Thoracic aorta (tissue), 2 donors: Measurements from ENCODE around the gene GPR162. TPM values are rescaled to one million over a fixed set of nuclear protein-coding genes. Genes with fewer than 3 reads are reported as not detected.

Experiments used
- ATAC-seq: fragments of 150-250 bp; one replicate; pipeline ENCODE4 v1.8.0; 2017; ENCODE audit warnings: low read depth; ENCODE audit not compliant: insufficient number of reproducible peaks, low FRiP score
- DNase-seq: peaks from one replicate; pipeline ENCODE4 v3.0.0-alpha.2; 2020; ENCODE audit warnings: low spot score
- H3K27ac ChIP-seq, 2 donors: fragments of 200-600 bp; sonication (generic); 1 replicate in 1 of 2; 2 replicates in 1 of 2; pipeline ENCODE4 v1.5.1; 2016; ENCODE audit warnings: mild to moderate bottlenecking in 2 of 2, moderate library complexity in 2 of 2
- H3K27me3 ChIP-seq: fragments of 200-600 bp; sonication (generic); replicated peaks from 2 replicates; pipeline ENCODE4 v1.6.0; 2016; ENCODE audit warnings: mild to moderate bottlenecking; ENCODE audit not compliant: insufficient read depth
- H3K36me3 ChIP-seq: fragments of 200-600 bp; sonication (generic); one replicate; pipeline ENCODE4 v1.5.1; 2016
- H3K4me1 ChIP-seq, 2 donors: fragments of 200-600 bp; sonication (generic); 1 replicate in 1 of 2; 2 replicates in 1 of 2; pipeline versions ENCODE4 v1.5.1 to v1.6.0; 2016; ENCODE audit warnings: low read depth in 2 of 2, mild to moderate bottlenecking in 1 of 2; ENCODE audit not compliant: control insufficient read depth in 1 of 2
- H3K4me3 ChIP-seq: fragments of 200-600 bp; sonication (generic); 2 replicates; pipeline ENCODE4 v1.5.1; 2016; ENCODE audit warnings: mild to moderate bottlenecking
- H3K9me3 ChIP-seq: fragments of 200-600 bp; sonication (generic); 2 replicates; pipeline ENCODE4 v1.5.1; 2016
- total RNA-seq, 2 donors: library from RNA; depleted of rRNA; stranded (reverse); fragments of >200 nt; gene quantifications; one replicate each; pipeline versions ENCODE4 v1.1.0 to v1.2.3, GENCODE V29; 2016
- TF ChIP-seq, protein P1 (sequence below): fragments of 200-600 bp; sonication (generic); IDR thresholded peaks from one replicate; pipeline ENCODE4 v1.5.1; 2019; ENCODE audit warnings: antibody characterized with exemption

GPR162 gene
- total RNA-seq, 2 donors from 2014 or later, result 1.1 to 3.1 TPM

GRCh38 chr12:6830999-6831398, 9.4 kb downstream of the GPR162 start:
- Histone ChIP-seq H3K4me3 (no peak overlapping the region), H3K27ac (no peak overlapping the region), H3K36me3 (peaks cover 15% of the 10 kb centered on the region), H3K27me3 (no peaks in the 10 kb centered on the region), H3K9me3 (no peaks in the 10 kb centered on the region), H3K4me1 (peaks cover 7 to 29% of the 10 kb centered on the region in 2 donors)
- TF ChIP-seq, protein P1, sequence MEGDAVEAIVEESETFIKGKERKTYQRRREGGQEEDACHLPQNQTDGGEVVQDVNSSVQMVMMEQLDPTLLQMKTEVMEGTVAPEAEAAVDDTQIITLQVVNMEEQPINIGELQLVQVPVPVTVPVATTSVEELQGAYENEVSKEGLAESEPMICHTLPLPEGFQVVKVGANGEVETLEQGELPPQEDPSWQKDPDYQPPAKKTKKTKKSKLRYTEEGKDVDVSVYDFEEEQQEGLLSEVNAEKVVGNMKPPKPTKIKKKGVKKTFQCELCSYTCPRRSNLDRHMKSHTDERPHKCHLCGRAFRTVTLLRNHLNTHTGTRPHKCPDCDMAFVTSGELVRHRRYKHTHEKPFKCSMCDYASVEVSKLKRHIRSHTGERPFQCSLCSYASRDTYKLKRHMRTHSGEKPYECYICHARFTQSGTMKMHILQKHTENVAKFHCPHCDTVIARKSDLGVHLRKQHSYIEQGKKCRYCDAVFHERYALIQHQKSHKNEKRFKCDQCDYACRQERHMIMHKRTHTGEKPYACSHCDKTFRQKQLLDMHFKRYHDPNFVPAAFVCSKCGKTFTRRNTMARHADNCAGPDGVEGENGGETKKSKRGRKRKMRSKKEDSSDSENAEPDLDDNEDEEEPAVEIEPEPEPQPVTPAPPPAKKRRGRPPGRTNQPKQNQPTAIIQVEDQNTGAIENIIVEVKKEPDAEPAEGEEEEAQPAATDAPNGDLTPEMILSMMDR, result no peak
- no peak for ATAC-seq
- no peak for DNase-seq

GRCh38 chr12:6831450-6831995, 9.9 kb downstream of the GPR162 start:
- TF ChIP-seq, protein P1, result no peak
- ATAC-seq, result no peak
- Histone ChIP-seq H3K4me3 (no peak overlapping the region), H3K36me3 (peaks cover 16% of the 10 kb centered on the region), H3K27me3 (no peaks in the 10 kb centered on the region), H3K4me1 (peaks cover 7 to 29% of the 10 kb centered on the region in 2 donors), H3K27ac (no peak overlapping the region), H3K9me3 (no peaks in the 10 kb centered on the region)
- no peak for DNase-seq

DNA sequence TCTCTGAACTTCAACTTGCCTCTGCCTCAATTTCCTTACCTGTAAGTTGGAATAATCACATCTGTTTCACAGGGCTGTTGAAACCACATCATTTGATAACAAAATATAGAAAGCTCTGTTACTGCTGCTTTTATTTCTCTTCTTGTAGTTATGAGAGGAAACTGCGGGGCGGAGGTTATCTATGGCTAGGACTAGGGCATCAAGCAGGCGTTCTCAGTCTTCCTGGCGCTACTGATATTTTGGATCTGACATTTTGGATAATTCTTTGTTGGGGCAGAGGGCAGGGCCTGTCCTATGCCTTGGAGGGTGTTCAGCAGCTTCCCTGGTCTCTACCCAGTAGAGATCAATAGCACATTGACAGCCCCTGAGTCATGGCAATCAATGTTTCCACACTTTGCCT, 10.5 kb downstream of the GPR162 start:
- Histone ChIP-seq H3K4me1 (peaks cover 5 to 23% of the 10 kb centered on the region in 2 donors), H3K36me3 (peaks cover 22% of the 10 kb centered on the region), H3K9me3 (no peaks in the 10 kb centered on the region), H3K27me3 (no peaks in the 10 kb centered on the region), H3K4me3 (no peak overlapping the region), H3K27ac (no peak overlapping the region)
- TF ChIP-seq, protein P1, result no peak
- no peak for DNase-seq
- ATAC-seq, result no peak

DNA sequence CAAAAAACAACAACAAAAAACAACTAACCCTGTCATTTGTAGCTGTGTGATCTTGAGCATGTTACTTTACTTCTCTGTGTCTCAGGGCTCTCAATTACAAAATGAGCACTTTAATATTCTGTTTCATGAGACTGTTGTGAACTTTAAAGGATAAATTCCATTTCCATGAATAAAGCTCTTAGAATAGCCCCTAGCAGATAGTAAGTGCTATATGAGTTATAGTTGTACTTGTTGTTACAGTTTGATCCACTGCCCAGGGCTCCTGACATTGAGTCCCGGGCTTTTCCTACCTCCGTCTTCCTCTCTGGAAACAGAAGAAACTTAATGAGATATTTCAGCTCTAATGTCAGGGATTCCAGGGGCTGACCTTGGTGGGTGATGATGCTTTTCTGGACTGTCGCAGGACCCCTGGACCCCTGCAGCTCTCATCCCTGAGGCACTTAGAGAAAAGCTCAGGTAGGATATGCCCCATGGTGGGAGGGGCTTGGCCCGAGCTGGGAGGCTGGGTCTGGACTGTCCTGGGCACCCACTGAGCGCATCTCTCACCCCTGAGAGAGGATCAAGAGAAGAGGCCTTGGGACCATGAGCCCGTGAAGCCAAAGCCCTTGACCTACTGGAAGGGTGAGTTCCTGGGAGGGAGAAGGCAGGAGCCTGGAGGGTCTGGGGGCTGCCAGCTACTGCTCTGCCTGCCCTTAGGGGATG, 11.7 kb downstream of the GPR162 start:
- no peak overlapping the region for H3K27ac ChIP-seq
- DNase-seq (no peak), ATAC-seq (no peak)
- peaks cover 0 to 18% of the 10 kb centered on the region in 2 donors for H3K4me1 ChIP-seq
- TF ChIP-seq, protein P1, result no peak
- no peaks in the 10 kb centered on the region for H3K9me3 ChIP-seq
- no peak overlapping the region for H3K4me3 ChIP-seq
- peaks cover 33% of the 10 kb centered on the region for H3K36me3 ChIP-seq
- H3K27me3 ChIP-seq, result no peaks in the 10 kb centered on the region

DNA sequence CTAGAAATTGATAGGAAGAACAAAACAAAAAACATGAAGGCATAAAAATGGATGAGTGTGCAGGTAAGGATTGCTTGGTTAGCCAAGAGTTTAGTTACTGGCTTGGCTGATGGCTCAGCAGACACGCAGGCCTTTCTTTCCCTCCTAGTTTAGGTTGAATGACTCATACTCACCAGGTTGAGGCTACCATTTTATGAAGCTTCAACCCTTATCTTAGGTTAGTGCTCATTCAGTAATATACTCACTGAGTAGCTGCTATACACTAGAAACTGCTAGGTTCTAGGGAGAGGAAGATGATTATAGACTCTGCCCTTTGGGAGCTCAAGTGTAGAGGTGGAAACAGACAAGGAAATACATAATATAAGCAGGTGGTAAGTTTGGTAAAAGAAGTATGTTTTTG, 12.6 kb downstream of the GPR162 start:
- H3K27ac ChIP-seq, result no peak overlapping the region
- DNase-seq (no peak), ATAC-seq (no peak)
- peaks cover 43% of the 10 kb centered on the region for H3K36me3 ChIP-seq
- no peak overlapping the region for H3K4me3 ChIP-seq
- H3K9me3 ChIP-seq, result no peaks in the 10 kb centered on the region
- H3K27me3 ChIP-seq, result no peaks in the 10 kb centered on the region
- TF ChIP-seq, protein P1, result no peak
- H3K4me1 ChIP-seq, result peaks cover 0 to 18% of the 10 kb centered on the region in 2 donors
